ENCODE measurements around the gene E4F1. TPM values are rescaled to one million over a fixed set of nuclear protein-coding genes. Genes with fewer than 3 reads are reported as not detected.

The E4F1 gene
- total and polyA plus RNA-seq, 2 of the 13 experiments (the other 11 are each of a cell fraction or from before 2014, with no cell fraction given), result 13.8 to 19.5 TPM

DNA sequence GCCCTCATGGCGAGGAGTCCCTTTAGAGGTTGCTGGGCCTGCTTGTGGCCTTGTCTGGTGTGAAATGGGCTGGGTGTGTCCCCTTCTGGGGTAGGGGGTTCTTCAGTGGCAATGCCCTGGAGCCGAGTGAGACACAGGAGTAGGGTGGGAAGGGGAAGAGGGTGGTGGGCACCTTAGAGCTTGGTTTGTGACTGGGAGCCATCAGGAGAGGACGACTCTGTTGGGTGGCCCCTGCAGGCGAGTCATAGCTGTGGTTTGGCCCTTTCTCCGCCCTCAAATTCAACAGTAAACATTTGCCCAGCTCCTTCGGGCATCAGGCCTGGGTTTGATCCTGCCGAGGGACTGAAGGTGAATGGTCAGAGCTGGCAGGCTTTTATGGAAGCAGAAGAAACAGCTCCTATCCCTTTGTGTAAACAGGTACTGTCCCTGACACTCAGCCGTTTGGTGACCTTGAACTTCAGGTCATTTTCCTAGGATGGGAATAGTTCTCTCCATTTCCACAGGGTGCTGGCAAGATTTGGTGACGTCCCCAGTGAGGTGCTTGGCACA is 2.9 kb downstream of the E4F1 start (continued):
- TF ChIP-seq, protein P1, sequence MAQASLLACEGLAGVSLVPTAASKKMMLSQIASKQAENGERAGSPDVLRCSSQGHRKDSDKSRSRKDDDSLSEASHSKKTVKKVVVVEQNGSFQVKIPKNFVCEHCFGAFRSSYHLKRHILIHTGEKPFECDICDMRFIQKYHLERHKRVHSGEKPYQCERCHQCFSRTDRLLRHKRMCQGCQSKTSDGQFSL (CRISPR knock-in tag; IDR thresholded peaks at IDR 0.05), result no peak
- TF ChIP-seq ZMYM4 (CRISPR knock-in tag; IDR thresholded peaks at IDR 0.05) (no peak), ZNF20 (CRISPR knock-in tag; IDR thresholded peaks at IDR 0.05) (no peak), MTA1 (CRISPR knock-in tag; IDR thresholded peaks at IDR 0.05; ENCODE audit: borderline replicate concordance) (peak; percentile 75; the same call in 1 of the 2 replicates), ZKSCAN8 (CRISPR knock-in tag; IDR thresholded peaks at IDR 0.05; ENCODE audit: borderline replicate concordance) (no peak), JARID2 (CRISPR knock-in tag; IDR thresholded peaks at IDR 0.05; ENCODE audit: insufficient replicate concordance) (no peak), ZNF547 (CRISPR knock-in tag; IDR thresholded peaks at IDR 0.05) (0 out of 2 replicates have a peak, but pooled peaks have one; percentile 48), SPEN (CRISPR knock-in tag; IDR thresholded peaks at IDR 0.05; ENCODE audit: low read depth) (peak; percentile 69; the same call in 1 of the 2 replicates), KDM5B (CRISPR knock-in tag; IDR thresholded peaks at IDR 0.05; ENCODE audit: borderline replicate concordance) (no peak), MEIS2 (CRISPR knock-in tag; IDR thresholded peaks at IDR 0.05) (no peak), ZNF644 (CRISPR knock-in tag; IDR thresholded peaks at IDR 0.05; ENCODE audit: low read depth) (no peak), ZNF10 (CRISPR knock-in tag; IDR thresholded peaks at IDR 0.05; ENCODE audit: borderline replicate concordance, low read depth) (no peak), TBP (CRISPR knock-in tag; IDR thresholded peaks at IDR 0.05) (no peak)
- TF ChIP-seq, protein P2, sequence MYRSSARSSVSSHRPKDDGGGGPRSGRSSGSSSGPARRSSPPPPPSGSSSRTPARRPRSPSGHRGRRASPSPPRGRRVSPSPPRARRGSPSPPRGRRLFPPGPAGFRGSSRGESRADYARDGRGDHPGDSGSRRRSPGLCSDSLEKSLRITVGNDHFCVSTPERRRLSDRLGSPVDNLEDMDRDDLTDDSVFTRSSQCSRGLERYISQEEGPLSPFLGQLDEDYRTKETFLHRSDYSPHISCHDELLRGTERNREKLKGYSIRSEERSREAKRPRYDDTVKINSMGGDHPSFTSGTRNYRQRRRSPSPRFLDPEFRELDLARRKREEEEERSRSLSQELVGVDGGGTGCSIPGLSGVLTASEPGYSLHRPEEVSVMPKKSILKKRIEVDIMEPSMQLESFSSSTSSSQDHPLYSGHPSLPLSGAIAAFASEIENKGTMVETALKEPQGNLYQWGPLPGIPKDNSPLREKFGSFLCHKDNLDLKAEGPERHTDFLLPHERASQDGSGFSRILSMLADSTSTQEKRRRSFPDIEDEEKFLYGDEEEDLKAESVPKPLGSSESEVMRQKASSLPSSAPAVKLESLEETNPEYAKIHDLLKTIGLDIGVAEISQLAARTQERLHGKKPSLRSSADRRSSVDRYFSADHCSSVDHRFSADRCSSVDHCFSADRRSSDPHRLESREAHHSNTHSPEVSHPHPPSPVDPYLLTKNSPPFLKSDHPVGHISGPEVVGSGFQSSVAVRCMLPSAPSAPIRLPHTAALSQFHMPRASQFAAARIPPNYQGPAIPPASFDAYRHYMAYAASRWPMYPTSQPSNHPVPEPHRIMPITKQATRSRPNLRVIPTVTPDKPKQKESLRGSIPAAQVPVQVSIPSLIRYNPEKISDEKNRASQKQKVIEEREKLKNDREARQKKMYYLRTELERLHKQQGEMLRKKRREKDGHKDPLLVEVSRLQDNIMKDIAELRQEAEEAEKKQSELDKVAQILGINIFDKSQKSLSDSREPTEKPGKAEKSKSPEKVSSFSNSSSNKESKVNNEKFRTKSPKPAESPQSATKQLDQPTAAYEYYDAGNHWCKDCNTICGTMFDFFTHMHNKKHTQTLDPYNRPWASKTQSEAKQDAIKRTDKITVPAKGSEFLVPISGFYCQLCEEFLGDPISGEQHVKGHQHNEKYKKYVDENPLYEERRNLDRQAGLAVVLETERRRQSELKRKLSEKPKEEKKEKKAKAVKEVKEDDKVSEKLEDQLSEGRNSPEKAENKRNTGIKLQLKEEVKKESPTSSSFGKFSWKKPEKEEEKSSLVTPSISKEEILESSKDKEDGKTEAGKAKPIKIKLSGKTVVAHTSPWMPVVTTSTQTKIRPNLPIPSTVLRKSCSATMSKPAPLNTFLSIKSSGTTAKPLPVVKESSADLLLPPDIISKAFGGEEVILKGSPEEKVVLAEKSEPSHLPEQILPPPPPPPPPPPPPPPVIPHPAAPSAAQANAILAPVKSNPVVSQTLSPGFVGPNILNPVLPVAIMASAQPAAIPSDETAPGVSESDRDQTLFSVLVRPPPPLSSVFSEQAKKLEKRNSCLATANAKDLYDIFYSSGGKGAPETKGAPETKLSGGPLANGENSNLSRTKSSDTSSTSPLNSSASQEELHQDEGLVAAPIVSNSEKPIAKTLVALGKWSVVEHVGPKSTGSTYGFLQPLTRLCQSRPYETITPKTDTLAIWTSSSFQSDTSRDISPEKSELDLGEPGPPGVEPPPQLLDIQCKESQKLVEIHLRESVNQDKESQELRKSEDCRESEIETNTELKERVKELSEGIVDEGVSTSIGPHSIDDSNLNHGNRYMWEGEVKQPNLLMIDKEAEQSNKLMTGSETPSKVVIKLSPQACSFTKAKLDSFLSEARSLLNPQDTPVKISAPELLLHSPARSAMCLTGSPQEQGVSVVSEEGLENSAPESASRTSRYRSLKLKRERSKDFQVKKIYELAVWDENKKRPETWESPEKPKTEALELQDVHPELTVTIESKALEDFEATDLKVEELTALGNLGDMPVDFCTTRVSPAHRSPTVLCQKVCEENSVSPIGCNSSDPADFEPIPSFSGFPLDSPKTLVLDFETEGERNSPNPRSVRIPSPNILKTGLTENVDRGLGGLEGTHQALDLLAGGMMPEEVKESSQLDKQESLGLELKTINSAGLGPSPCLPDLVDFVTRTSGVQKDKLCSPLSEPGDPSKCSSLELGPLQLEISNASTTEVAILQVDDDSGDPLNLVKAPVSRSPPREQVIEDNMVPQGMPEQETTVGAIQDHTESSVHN (CRISPR knock-in tag; IDR thresholded peaks at IDR 0.05), result no peak
- TF ChIP-seq, protein P3, sequence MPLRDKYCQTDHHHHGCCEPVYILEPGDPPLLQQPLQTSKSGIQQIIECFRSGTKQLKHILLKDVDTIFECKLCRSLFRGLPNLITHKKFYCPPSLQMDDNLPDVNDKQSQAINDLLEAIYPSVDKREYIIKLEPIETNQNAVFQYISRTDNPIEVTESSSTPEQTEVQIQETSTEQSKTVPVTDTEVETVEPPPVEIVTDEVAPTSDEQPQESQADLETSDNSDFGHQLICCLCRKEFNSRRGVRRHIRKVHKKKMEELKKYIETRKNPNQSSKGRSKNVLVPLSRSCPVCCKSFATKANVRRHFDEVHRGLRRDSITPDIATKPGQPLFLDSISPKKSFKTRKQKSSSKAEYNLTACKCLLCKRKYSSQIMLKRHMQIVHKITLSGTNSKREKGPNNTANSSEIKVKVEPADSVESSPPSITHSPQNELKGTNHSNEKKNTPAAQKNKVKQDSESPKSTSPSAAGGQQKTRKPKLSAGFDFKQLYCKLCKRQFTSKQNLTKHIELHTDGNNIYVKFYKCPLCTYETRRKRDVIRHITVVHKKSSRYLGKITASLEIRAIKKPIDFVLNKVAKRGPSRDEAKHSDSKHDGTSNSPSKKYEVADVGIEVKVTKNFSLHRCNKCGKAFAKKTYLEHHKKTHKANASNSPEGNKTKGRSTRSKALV (CRISPR knock-in tag; IDR thresholded peaks at IDR 0.05), result no peak
